Activated T-cell treated with anti-CD3 and anti-CD28 coated beads, Interleukin-2, amount 50 U/mL, for 24 hours (primary cell): ENCODE measurements around the gene TMEM132D.

ENCODE experiments used
- DNase-seq: peaks from one replicate; pipeline ENCODE4 v3.0.0-alpha.2; 2020
- H3K27ac Mint-ChIP-seq: 2 replicates; pipeline ENCODE4 v1.8.0; 2020; ENCODE audit warnings: mild to moderate bottlenecking, mixed read lengths
- H3K27me3 Mint-ChIP-seq: 2 replicates; pipeline ENCODE4 v1.8.0; 2020; ENCODE audit warnings: mixed read lengths
- H3K36me3 Mint-ChIP-seq: 2 replicates; pipeline ENCODE4 v1.8.0; 2020; ENCODE audit warnings: low read depth, mixed read lengths
- H3K4me1 Mint-ChIP-seq: 2 replicates; pipeline ENCODE4 v1.8.0; 2020; ENCODE audit warnings: low read depth, mixed read lengths
- H3K4me3 Mint-ChIP-seq: 2 replicates; pipeline ENCODE4 v1.8.0; 2020; ENCODE audit warnings: mild to moderate bottlenecking, moderate library complexity, mixed read lengths
- H3K9me3 Mint-ChIP-seq: 2 replicates; pipeline ENCODE4 v1.8.0; 2020; ENCODE audit warnings: mixed read lengths

Gene TMEM132D

DNA sequence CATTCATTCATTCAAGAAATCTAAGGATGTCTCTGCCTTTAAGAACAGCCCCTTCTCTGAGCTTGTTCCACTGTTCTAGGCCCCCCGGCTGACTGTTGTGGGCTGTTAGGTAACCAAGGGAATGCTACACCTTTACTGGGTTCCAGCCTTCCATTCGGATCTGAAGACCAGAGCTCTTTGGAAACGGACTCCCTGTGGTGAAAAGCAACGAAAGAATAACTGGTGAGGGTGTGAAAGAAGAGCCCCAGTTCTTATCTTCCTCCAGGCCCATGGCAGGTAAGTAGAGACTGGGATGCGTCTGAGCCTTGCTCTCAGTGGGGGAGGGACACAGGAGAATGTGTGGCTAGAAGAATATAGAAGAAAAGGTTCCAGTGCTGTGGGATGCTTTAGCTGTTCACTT, 207.4 kb downstream of the TMEM132D start:
- no peak for DNase-seq

DNA sequence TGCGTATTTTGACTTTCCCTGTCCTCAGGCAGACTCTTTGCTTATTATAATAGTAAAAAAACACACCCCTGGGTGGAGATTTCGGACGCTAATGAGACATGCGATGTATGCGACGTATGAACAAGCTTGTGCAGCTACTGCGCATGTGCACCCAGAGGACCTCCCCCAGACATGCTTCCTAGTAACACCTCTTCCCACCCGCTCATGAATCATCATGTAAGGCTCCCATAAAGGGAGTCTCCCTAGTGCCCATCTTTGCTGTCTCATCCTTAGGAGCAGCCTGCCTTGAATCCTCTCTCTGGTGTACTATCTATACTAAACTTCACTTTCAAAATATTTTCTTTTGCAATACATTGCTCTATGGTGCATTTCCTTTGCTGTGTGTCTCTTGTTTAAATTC, 210.1 kb downstream of the TMEM132D start:
- H3K4me1 Mint-ChIP-seq, result no peaks in the 10 kb centered on the region
- DNase-seq, result no peak
- H3K36me3 Mint-ChIP-seq, result no peaks in the 10 kb centered on the region
- H3K27me3 Mint-ChIP-seq, result no peaks in the 10 kb centered on the region
- no peak overlapping the region for H3K27ac Mint-ChIP-seq
- no peak overlapping the region for H3K4me3 Mint-ChIP-seq
- H3K9me3 Mint-ChIP-seq, result peaks cover 9% of the 10 kb centered on the region

More for the DNA sequence above, 207.4 kb downstream of the TMEM132D start:
- H3K27ac Mint-ChIP-seq, result no peak overlapping the region
- no peaks in the 10 kb centered on the region for H3K27me3 Mint-ChIP-seq
- H3K9me3 Mint-ChIP-seq, result peaks cover 16% of the 10 kb centered on the region
- no peaks in the 10 kb centered on the region for H3K4me1 Mint-ChIP-seq
- no peaks in the 10 kb centered on the region for H3K36me3 Mint-ChIP-seq
- H3K4me3 Mint-ChIP-seq, result no peak overlapping the region

DNA sequence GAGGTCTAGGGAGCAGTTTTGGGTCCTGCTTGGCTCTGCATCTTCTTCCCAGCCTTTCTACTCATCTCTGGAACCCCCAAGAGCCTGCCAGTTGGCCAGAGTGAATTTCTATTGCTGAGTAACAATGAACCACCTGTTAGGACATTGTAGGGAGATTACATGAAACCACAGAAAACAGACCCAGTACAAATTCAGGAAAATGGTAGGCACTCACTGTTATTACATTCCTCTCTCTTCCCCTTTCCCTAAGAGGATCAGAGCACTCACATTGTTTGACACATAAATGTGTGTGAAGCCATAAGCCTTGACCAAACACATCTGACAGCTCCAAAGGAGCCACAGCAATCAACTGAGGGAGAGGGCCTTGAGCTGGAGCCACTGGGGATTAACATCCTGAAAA, 216.1 kb downstream of the TMEM132D start:
- Mint-ChIP-seq H3K36me3 (no peaks in the 10 kb centered on the region), H3K4me3 (no peak overlapping the region), H3K27ac (no peak overlapping the region), H3K9me3 (peaks cover 13% of the 10 kb centered on the region), H3K4me1 (no peaks in the 10 kb centered on the region), H3K27me3 (no peaks in the 10 kb centered on the region)
- DNase-seq, result no peak

DNA sequence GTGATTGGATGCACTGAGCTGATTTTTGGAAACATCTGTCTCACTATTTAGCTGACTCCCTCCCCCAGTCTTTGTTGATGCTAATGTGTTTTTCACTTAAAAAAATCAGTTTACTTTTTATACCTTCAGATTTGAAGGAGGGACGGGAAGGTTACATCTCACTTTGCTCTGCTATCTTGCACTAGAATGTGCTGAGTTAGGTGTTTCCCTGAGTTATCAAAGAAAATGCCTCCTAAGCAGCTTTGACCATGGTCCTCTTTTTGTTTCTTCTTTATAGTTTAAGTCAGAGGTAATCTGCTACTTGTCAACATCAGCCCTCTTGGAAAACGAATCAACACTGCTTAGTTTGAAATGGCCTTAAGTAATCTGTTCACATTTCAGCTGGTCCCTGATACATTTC, 222.0 kb downstream of the TMEM132D start:
- Mint-ChIP-seq H3K27me3 (no peaks in the 10 kb centered on the region), H3K27ac (no peak overlapping the region), H3K4me1 (no peaks in the 10 kb centered on the region), H3K4me3 (no peak overlapping the region), H3K9me3 (peaks cover 19% of the 10 kb centered on the region), H3K36me3 (no peaks in the 10 kb centered on the region)
- DNase-seq, result no peak

DNA sequence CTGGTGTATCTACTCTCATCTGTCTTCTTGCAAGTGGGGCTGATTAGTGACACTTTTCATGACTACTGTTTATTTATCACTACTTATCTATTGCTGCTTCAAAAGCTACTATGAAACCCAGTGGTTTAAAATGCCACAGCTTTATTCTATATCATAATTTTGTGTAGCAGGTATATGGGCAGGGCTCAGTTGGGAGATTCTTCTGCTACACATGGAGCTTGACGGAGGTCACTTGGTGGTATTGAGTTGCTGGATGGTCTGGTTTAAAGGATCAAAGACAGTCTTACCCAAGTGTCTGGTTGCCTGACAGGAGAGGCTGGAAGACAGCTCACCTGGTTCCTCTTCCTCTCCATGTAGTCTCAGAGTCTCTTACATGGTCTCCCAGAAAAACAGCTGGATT, 222.7 kb downstream of the TMEM132D start:
- Mint-ChIP-seq H3K4me3 (no peak overlapping the region), H3K36me3 (no peaks in the 10 kb centered on the region), H3K4me1 (no peaks in the 10 kb centered on the region), H3K27ac (no peak overlapping the region), H3K27me3 (no peaks in the 10 kb centered on the region), H3K9me3 (peaks cover 22% of the 10 kb centered on the region)
- no peak for DNase-seq

DNA sequence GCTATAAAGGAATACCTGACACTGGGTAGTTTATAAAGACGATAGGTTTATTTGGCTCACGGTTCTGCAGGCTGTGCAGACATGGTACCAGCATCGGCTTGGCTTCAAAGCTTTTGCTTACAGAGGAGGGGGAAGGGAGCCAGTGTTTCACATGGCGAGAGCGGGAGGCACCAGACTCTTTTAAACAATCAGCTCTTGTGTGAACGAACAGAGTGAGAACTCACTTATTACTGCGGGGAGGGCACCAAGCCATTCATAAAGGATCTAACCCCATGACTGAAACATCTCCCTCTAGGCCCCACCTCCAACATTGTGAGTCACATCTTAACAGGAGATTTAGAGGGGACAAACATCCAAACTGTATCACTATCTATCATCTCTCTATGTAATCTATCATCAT, 227.4 kb downstream of the TMEM132D start:
- Mint-ChIP-seq H3K27me3 (no peaks in the 10 kb centered on the region), H3K4me3 (no peak overlapping the region), H3K4me1 (no peaks in the 10 kb centered on the region), H3K36me3 (no peaks in the 10 kb centered on the region), H3K27ac (no peak overlapping the region), H3K9me3 (peaks cover 7% of the 10 kb centered on the region)
- DNase-seq, result no peak

DNA sequence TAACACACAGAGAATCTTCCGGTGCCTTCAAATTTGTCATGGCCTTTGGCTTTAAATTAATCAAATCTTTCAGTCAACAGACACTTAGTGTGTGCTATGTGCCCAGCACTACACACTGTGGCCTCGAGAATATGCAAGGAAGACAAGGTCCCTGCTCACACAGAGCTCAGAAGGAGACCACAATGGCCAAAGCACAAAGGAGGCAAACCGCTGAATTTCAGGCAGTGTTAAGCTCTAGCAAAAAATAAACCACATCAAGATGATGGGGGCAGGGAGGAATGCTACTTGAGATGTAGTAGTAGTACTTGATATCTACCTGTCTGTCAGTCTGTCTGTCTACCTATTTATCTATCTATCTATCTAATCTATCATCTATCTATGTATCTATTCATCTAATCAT, 227.9 kb downstream of the TMEM132D start:
- Mint-ChIP-seq H3K9me3 (peaks cover 7% of the 10 kb centered on the region), H3K4me3 (no peak overlapping the region), H3K36me3 (no peaks in the 10 kb centered on the region), H3K27me3 (no peaks in the 10 kb centered on the region), H3K27ac (no peak overlapping the region), H3K4me1 (no peaks in the 10 kb centered on the region)
- no peak for DNase-seq

DNA sequence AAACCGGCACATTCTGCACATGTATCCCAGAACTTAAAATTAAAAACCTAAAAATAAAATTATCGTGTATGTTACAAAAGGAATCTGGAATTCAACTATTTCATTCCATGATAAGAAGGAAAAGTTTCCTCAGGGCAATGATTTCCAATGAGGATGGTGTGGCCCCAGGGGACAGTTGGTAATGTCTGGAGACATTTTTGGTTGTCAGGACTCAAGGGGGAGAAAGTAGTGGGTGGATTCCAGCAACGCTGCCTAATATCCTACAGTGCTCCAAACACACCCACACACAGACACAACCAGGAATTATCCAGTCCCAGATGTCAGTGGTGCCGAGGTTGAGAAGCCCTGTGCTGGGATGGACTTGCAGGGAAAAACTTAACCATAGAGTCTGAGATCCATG, 228.3 kb downstream of the TMEM132D start:
- Mint-ChIP-seq H3K9me3 (peaks cover 8% of the 10 kb centered on the region), H3K27me3 (no peaks in the 10 kb centered on the region), H3K27ac (no peak overlapping the region), H3K4me3 (no peak overlapping the region), H3K4me1 (no peaks in the 10 kb centered on the region), H3K36me3 (no peaks in the 10 kb centered on the region)
- DNase-seq, result no peak

DNA sequence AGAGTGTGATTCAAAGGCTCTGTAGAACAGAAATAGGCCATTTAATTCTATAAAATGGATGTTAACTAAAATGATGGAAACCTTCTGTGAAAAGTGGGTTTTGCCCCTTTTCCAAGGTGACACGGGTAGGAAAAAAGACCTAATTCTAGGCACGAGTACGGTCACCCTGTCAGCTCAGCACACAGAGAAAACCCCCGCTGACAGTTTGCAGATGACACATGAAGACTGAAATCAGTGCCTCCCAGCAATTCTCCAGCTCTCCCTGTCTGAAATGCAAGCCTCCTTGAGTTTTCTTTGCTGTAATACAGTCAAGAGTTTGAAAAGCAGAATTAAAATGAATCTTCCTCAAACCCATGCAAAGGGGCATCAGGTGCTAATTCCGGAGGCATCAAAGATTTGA, 230.0 kb downstream of the TMEM132D start:
- H3K36me3 Mint-ChIP-seq, result no peaks in the 10 kb centered on the region
- peaks cover 9% of the 10 kb centered on the region for H3K9me3 Mint-ChIP-seq
- no peak overlapping the region for H3K27ac Mint-ChIP-seq
- no peaks in the 10 kb centered on the region for H3K27me3 Mint-ChIP-seq
- no peak for DNase-seq
- H3K4me3 Mint-ChIP-seq, result no peak overlapping the region
- no peaks in the 10 kb centered on the region for H3K4me1 Mint-ChIP-seq

DNA sequence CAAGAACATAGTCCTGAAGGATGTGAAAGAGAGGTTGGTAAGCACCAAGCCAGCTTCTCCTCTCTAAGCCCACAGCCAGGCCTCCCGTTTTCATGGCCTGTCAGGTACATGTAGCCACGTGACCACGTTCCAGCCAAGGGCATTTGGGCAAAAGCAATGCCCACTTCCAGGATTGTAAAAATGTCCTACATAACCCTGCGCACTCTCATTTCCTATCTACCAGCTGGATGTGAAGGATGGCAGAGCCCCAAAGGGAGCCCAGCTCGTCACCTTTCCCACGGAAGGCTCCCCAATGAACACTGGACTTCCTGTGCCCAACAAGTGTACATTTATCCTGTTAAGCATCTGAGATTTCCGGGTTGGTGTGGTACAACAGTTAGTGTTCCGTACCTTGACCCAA, 231.7 kb downstream of the TMEM132D start:
- DNase-seq, result no peak
- no peak overlapping the region for H3K27ac Mint-ChIP-seq
- peaks cover 10% of the 10 kb centered on the region for H3K9me3 Mint-ChIP-seq
- no peak overlapping the region for H3K4me3 Mint-ChIP-seq
- no peaks in the 10 kb centered on the region for H3K27me3 Mint-ChIP-seq
- H3K4me1 Mint-ChIP-seq, result no peaks in the 10 kb centered on the region
- H3K36me3 Mint-ChIP-seq, result no peaks in the 10 kb centered on the region

DNA sequence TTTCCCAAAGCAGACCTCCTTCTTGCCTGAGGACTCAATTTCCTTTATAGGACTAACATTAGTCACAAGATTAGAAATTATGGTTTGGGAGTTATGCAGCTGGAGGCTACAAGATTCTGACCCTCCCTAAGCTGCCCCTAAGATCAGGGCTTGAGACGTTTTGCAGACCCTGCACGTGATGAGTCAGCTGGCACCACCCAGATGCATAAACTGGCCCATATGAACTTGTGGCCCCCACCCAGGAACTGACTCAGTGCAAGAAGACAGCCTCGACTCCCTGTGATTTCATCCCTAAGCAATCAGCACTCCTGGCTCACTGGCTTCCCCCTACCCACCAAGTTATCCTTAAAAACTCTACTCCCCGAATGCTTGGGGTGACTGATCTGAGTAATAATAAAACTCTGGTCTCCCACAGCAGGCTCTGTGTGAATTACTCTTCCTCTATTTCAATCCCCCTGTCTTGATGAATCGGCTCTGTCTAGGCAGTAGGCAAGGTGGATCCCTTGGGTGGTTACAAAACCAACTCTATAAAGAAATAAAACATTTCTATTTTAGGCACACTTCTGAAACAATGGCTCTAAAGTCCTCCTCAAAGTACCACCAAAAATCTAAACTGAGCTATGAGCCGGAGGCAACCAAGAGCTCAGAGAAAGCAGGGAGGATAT, 233.4 kb downstream of the TMEM132D start:
- Mint-ChIP-seq H3K9me3 (peaks cover 7% of the 10 kb centered on the region), H3K27me3 (no peaks in the 10 kb centered on the region), H3K4me1 (no peaks in the 10 kb centered on the region), H3K27ac (no peak overlapping the region), H3K4me3 (no peak overlapping the region), H3K36me3 (no peaks in the 10 kb centered on the region)
- DNase-seq, result no peak

DNA sequence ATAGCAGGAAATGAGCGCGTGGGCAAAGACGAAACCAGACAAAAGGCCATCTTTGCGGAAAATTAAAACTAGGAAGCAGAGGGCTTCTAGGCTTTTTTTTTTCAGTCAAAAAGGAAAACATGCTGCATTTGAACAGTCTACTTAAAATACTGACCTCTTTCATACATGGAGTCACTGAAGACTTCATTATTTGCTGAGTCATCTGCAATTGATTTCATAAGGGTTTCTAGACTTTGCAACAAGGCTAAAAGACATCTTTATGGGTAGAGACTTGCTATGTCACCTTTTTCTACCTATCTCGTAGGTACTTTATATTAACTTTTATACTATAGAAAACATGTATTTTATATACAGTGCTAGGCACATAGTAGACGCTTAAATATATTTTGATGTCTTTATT, 238.4 kb downstream of the TMEM132D start:
- H3K27ac Mint-ChIP-seq, result no peak overlapping the region
- no peak for DNase-seq
- H3K36me3 Mint-ChIP-seq, result no peaks in the 10 kb centered on the region
- no peak overlapping the region for H3K4me3 Mint-ChIP-seq
- H3K9me3 Mint-ChIP-seq, result peaks cover 3% of the 10 kb centered on the region
- no peaks in the 10 kb centered on the region for H3K27me3 Mint-ChIP-seq
- H3K4me1 Mint-ChIP-seq, result no peaks in the 10 kb centered on the region

DNA sequence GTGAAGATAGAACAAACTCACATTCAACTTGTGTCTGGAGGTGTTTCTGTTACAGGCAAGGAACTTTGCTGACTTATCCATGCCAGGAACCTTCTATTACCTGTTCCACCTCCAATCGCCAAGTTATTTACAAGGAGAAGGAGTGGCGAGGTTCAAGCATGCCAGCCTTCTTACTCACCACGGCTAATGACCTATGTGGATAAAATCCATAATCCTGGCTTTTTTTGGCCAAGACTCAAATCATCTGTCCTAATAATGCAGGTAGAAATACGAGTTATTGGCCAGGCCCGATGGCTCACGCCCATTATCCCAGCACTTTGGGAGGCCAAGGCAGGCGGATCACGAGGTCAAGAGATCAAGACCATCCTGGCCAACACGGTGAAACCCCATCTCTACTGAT, 241.6 kb downstream of the TMEM132D start:
- Mint-ChIP-seq H3K27ac (no peak overlapping the region), H3K4me1 (no peaks in the 10 kb centered on the region), H3K9me3 (no peaks in the 10 kb centered on the region), H3K36me3 (no peaks in the 10 kb centered on the region), H3K4me3 (no peak overlapping the region), H3K27me3 (no peaks in the 10 kb centered on the region)
- no peak for DNase-seq

DNA sequence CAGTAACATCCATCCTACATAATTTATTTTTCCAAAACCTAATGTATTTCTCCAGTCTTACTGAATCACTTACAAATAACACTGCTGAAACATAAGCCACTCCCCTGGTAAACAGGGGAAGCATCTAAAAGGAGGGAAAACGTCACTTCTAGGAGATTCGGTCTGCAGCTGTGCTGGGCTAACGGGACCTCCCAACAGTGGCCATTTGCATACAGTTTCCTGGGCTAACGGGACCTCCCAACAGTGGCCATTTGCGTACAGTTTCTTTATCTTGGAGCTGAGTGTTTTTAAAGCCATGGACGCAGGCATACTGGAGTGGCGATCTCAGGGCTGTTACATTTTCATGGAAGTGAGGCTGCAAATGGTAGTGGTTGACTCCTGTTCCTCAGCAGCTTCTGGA, 242.9 kb downstream of the TMEM132D start:
- Mint-ChIP-seq H3K27ac (no peak overlapping the region), H3K27me3 (no peaks in the 10 kb centered on the region), H3K4me3 (no peak overlapping the region), H3K36me3 (no peaks in the 10 kb centered on the region), H3K9me3 (peaks cover 1% of the 10 kb centered on the region), H3K4me1 (no peaks in the 10 kb centered on the region)
- DNase-seq, result no peak

DNA sequence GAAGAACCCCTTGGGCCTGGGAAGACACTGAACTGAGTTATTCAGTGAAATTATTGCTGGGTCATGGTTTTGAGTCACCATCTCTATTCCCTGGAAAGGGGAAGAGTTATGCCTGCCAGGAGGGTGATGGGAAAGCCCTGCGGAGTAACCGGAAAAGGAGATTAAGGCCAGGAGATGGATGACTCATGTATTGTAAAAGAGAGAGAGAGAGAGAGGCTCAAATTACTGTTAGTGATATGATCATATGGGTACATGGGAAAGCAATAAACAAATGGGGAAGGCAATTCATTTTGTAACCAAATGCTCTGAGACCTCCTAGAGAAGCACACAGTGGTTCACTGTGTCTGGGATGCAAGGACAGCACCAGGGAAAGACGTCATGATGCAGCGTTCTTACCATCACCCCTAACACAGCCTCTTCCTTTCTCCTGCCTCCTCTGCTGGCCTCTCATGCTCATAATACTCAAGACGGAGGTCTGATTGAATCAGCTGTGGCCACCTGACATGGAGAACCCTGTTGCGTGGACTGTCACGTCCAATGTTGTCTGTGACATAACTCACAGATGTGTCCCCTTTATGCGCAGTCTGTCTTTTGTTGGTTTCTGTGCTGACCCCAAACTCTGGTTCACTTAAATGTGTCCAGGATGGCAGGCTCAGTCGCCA, 243.7 kb downstream of the TMEM132D start:
- no peak for DNase-seq
- Mint-ChIP-seq H3K36me3 (no peaks in the 10 kb centered on the region), H3K4me3 (no peak overlapping the region), H3K27ac (no peak overlapping the region), H3K27me3 (no peaks in the 10 kb centered on the region), H3K4me1 (no peaks in the 10 kb centered on the region), H3K9me3 (peaks cover 3% of the 10 kb centered on the region)

DNA sequence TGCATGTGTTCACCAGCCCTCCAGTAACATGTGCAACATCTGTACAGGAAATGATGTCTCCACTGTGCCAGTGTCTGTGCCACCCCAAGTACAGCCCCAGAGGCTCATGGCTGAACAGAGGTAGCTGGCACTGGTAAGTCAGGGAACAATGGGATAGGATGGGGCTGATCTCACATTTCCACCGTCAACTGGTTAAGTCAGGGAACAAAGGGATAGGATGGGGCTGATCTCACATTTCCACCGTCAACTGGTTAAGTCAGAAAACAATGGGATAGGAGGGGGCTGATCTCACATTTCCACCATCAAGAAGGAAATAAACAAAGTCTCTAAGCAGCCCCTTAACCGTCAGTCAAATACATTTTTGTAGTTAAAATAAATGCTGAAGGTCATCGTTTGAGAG, 246.6 kb downstream of the TMEM132D start:
- no peaks in the 10 kb centered on the region for H3K36me3 Mint-ChIP-seq
- H3K27me3 Mint-ChIP-seq, result no peaks in the 10 kb centered on the region
- no peaks in the 10 kb centered on the region for H3K4me1 Mint-ChIP-seq
- H3K27ac Mint-ChIP-seq, result no peak overlapping the region
- H3K4me3 Mint-ChIP-seq, result no peak overlapping the region
- peaks cover 3% of the 10 kb centered on the region for H3K9me3 Mint-ChIP-seq
- DNase-seq, result no peak
